Fibroblast of lung (primary cell): Measurements from ENCODE around the gene ESPNL. TPM values are rescaled to one million over a fixed set of nuclear protein-coding genes. Genes with fewer than 3 reads are reported as not detected.

ENCODE experiments used
- DNase-seq, 2 donors: peaks; one replicate each; pipeline versions ENCODE4 v3.0.0 to v3.0.0-alpha.2; 2010; ENCODE audit warnings: low read depth in 2 of 2
- H2AFZ ChIP-seq: 2 replicates; pipeline ENCODE4 v1.5.1; 2012; ENCODE audit warnings: low read length, control low read depth, inconsistent platforms
- H3K27ac ChIP-seq: 2 replicates; pipeline ENCODE4 v1.5.1; 2011; ENCODE audit warnings: low read length, control low read depth; ENCODE audit not compliant: insufficient read depth
- H3K27me3 ChIP-seq: 2 replicates; pipeline ENCODE4 v1.5.1; 2011; ENCODE audit warnings: mild to moderate bottlenecking, low read length; ENCODE audit not compliant: control insufficient read depth, insufficient read depth
- H3K36me3 ChIP-seq: 2 replicates; pipeline ENCODE4 v1.5.1; 2011; ENCODE audit warnings: low read length; ENCODE audit not compliant: control insufficient read depth, insufficient read depth
- H3K4me1 ChIP-seq: 2 replicates; pipeline ENCODE4 v1.5.1; 2011; ENCODE audit warnings: low read length; ENCODE audit not compliant: control insufficient read depth, insufficient read depth; ENCODE audit errors: extremely low read depth
- H3K4me2 ChIP-seq: 2 replicates; pipeline ENCODE4 v1.5.1; 2011; ENCODE audit warnings: low read length, control low read depth; ENCODE audit not compliant: insufficient read depth; ENCODE audit errors: extremely low read depth
- H3K4me3 ChIP-seq, 4 experiments: fragments of 200-600 bp in 1 of 4; sonication (generic) in 1 of 4; replicated peaks in 1 of 4; 2 replicates each; pipeline ENCODE4 v1.5.1; 2011 to 2016; ENCODE audit warnings: low read length in 4 of 4, low read depth in 3 of 4, mild to moderate bottlenecking in 3 of 4, control low read depth in 2 of 4, inconsistent platforms in 1 of 4, mixed read lengths in 1 of 4; ENCODE audit not compliant: insufficient read depth in 1 of 4; ENCODE audit errors: control extremely low read depth in 1 of 4
- H3K79me2 ChIP-seq: 2 replicates; pipeline ENCODE4 v1.5.1; 2012; ENCODE audit warnings: mild to moderate bottlenecking, low read length, inconsistent platforms; ENCODE audit not compliant: control insufficient read depth, insufficient read depth
- H3K9ac ChIP-seq: 2 replicates; pipeline ENCODE4 v1.5.1; 2011; ENCODE audit warnings: mild to moderate bottlenecking, low read length, control low read depth; ENCODE audit not compliant: insufficient read depth
- H3K9me3 ChIP-seq: 2 replicates; pipeline ENCODE4 v1.5.1; 2012; ENCODE audit warnings: low read depth, low read length; ENCODE audit not compliant: control insufficient read depth, insufficient read depth
- H4K20me1 ChIP-seq: 2 replicates; pipeline ENCODE4 v1.5.1; 2011; ENCODE audit warnings: low read length; ENCODE audit not compliant: control insufficient read depth, insufficient read depth; ENCODE audit errors: extremely low read depth
- EZH2 ChIP-seq: IDR thresholded peaks from 2 replicates; pipeline ENCODE4 v1.5.1; 2012; ENCODE audit warnings: low read length, control low read depth, mild to moderate bottlenecking; ENCODE audit errors: missing control alignments
- polyA plus RNA-seq, 2 donors: library from polyadenylated mRNA; depleted of rRNA in 1 of 2; stranded (reverse) in 1 of 2; unstranded in 1 of 2; fragments of >200 nt; gene quantifications; 2 replicates each; pipeline ENCODE4 v1.2.1, GENCODE V29; 2011 to 2012; ENCODE audit warnings: missing spikeins in 1 of 2
- total RNA-seq: library from RNA; depleted of rRNA; stranded (reverse); fragments of >200 nt; gene quantifications from 2 replicates; pipeline ENCODE4 v1.2.1, GENCODE V29; 2014
- TF ChIP-seq, protein P1 (sequence below), 2 donors: IDR thresholded peaks in 1 of 2; conservative IDR thresholded peaks in 1 of 2; 1 replicate in 1 of 2; 2 replicates in 1 of 2; pipeline ENCODE4 v1.5.1; 2011 to 2012; ENCODE audit warnings: low read length in 2 of 2, control low read depth in 1 of 2, inconsistent platforms in 1 of 2, low read depth in 1 of 2, mild to moderate bottlenecking in 1 of 2

ESPNL gene
- total and polyA plus RNA-seq, 2 donors (not counting 1 experiment from before 2014, with no cell fraction given): 0.79 to 2.8 TPM

DNA sequence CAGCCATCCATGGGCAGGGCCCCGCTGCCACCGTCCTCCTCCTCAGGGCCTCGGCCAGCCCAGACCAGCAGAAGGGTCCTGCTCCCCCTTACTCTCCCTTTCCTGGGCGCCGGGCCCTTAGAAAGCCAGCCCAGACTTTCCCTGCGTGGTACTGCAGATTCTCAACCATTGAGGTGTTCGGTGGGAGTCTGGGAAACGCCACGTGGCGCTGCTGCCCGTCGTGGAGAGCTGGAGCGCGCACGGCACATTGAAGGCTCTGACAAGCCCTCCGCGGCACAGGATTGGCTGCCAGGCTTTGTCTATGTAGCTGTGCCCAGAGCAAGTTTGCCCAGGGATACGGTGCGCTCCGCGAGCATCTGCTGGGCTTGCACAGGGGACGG lies 27.9 kb downstream of the ESPNL start:
- Histone ChIP-seq H3K79me2 (no peaks in the 10 kb centered on the region), H4K20me1 (no peaks in the 10 kb centered on the region), H3K9me3 (no peaks in the 10 kb centered on the region), H3K4me1 (peaks cover 4% of the 10 kb centered on the region), H3K9ac (no peak overlapping the region), H3K36me3 (no peaks in the 10 kb centered on the region), H3K27me3 (no peaks in the 10 kb centered on the region), H3K4me2 (no peak overlapping the region), H3K27ac (no peak overlapping the region), H3K4me3 (peak overlapping the region in 1 of 4 experiments; percentile 39), H2AFZ (no peak overlapping the region)
- no peak for DNase-seq
- no peak for TF ChIP-seq EZH2
- TF ChIP-seq, protein P1, sequence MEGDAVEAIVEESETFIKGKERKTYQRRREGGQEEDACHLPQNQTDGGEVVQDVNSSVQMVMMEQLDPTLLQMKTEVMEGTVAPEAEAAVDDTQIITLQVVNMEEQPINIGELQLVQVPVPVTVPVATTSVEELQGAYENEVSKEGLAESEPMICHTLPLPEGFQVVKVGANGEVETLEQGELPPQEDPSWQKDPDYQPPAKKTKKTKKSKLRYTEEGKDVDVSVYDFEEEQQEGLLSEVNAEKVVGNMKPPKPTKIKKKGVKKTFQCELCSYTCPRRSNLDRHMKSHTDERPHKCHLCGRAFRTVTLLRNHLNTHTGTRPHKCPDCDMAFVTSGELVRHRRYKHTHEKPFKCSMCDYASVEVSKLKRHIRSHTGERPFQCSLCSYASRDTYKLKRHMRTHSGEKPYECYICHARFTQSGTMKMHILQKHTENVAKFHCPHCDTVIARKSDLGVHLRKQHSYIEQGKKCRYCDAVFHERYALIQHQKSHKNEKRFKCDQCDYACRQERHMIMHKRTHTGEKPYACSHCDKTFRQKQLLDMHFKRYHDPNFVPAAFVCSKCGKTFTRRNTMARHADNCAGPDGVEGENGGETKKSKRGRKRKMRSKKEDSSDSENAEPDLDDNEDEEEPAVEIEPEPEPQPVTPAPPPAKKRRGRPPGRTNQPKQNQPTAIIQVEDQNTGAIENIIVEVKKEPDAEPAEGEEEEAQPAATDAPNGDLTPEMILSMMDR (conservative IDR thresholded peaks at IDR 0.05 in 1 of 2, IDR thresholded peaks at IDR 0.05 in 1 of 2; ENCODE audit: low read depth in 1 of 2, low read length in 2 of 2): no peak

DNA sequence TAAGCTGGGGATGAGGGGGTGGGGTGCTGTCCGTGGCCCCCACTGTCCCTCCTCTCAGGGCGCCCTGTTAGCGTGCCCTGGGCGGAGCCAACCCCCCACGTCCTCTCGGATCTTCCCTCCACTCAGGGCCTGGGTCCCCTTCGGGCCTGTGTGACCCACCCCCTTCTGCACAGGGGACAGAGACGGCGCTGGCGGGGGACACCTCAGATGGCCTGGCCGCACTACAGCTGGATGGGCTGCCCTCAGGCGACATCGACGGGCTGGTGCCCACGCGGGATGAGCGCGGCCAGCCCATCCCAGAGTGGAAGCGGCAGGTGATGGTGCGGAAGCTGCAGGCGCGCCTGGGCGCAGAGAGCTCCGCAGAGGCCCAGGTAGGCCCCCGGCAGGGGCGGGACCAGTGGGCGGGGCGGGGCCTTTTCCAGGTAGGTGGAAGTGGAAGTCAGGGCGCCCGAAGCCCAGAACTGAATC lies 28.4 kb downstream of the ESPNL start:
- no peaks in the 10 kb centered on the region for H3K9me3 ChIP-seq
- H2AFZ ChIP-seq: no peak overlapping the region
- no peak overlapping the region for H3K27ac ChIP-seq
- no peaks in the 10 kb centered on the region for H3K79me2 ChIP-seq
- H3K4me1 ChIP-seq: peaks cover 4% of the 10 kb centered on the region
- no peak overlapping the region for H3K9ac ChIP-seq
- no peaks in the 10 kb centered on the region for H3K27me3 ChIP-seq
- H3K4me2 ChIP-seq: no peak overlapping the region
- no peak overlapping the region for H3K4me3 ChIP-seq
- no peak for DNase-seq
- no peaks in the 10 kb centered on the region for H4K20me1 ChIP-seq
- H3K36me3 ChIP-seq: no peaks in the 10 kb centered on the region
- no peak for TF ChIP-seq EZH2
- TF ChIP-seq, protein P1 (conservative IDR thresholded peaks at IDR 0.05 in 1 of 2, IDR thresholded peaks at IDR 0.05 in 1 of 2; ENCODE audit: low read depth in 1 of 2, low read length in 2 of 2): no peak

DNA sequence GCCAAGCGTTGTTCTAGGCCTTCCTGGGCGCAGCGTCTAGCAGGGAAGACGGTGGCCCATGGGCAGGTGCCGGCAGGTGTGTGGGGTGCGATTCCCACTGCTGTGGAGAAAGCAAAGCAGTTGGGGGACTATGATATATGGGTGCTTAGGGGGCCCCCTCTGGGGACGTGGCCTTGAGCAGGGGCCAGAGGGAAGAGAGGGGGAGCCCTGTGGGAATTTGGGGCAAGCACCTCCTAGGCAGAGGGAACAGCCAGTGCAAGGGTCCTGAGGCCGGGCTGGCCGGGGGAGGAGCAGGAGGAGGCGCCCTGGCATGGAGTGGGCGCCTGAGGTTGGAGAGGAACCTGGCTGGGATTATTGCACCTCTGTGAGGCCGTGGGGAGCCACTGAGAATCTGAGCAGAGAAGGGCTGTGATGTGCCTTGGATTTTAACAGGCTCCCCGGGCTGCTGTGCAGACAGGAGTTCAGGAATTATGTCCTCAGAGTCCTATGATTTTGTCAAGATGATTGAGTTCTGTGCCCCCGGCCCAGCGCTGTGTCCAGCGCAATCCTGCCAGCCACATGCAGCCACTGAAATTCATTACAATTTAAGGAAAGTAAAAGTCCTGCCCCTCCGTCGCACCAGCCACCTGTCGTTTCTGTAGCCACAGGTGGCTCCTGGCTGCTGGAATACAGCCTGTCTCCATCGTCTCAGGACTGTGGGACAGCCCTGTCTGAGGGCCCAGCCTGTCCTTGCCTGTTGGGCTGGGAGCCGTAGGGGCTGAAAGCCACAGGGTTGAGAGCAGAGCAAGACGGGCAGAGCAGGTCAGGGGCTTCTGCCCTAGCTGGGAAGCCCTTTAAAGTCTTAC lies 29.2 kb downstream of the ESPNL start:
- Histone ChIP-seq H3K79me2 (no peaks in the 10 kb centered on the region), H3K27me3 (no peaks in the 10 kb centered on the region), H3K4me1 (peaks cover 4% of the 10 kb centered on the region), H3K27ac (no peak overlapping the region), H3K9me3 (no peaks in the 10 kb centered on the region), H3K36me3 (no peaks in the 10 kb centered on the region), H3K4me3 (no peak overlapping the region), H2AFZ (no peak overlapping the region), H3K9ac (no peak overlapping the region), H4K20me1 (no peaks in the 10 kb centered on the region), H3K4me2 (no peak overlapping the region)
- no peak for DNase-seq
- no peak for TF ChIP-seq EZH2
- TF ChIP-seq, protein P1 (conservative IDR thresholded peaks at IDR 0.05 in 1 of 2, IDR thresholded peaks at IDR 0.05 in 1 of 2; ENCODE audit: low read depth in 1 of 2, low read length in 2 of 2): no peak
